ENCODE results near the gene GBP5. TPM values are rescaled to one million over a fixed set of nuclear protein-coding genes. Genes with fewer than 3 reads are reported as not detected.

The GBP5 gene
- total RNA-seq, 1 donor from 2014 or later = 2.6 TPM

DNA sequence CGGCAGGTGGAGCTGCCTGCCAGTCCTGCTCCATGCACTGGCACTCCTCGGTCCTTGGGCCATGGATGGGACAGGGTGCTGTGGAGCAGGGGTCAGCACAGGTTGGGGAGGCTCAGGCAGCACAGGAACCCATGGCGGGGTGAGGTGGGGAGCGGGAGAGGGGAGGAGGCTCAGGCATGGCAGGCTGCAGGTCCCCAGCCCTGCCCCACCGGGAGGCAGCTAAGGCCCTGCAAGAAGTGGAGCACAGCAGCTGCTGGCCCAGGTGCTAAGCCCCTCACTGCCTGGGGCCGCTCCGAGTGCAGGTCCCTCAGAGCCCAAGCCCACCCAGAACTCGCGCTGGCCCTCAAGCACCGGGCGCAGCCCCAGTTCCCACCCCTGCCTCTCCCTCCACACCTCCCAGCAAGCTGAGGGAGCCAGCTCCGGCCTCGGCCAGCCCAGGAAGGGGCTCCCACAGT lies 691 bp upstream of the GBP5 start:
- Mint-ChIP-seq H3K36me3 (ENCODE audit: low read depth, unreplicated experiment) (peaks cover 2% of the 10 kb centered on the region), H3K4me3 (ENCODE audit: unreplicated experiment) (no peak overlapping the region), H3K27me3 (ENCODE audit: unreplicated experiment) (peaks cover 1% of the 10 kb centered on the region), H3K4me1 (ENCODE audit: unreplicated experiment) (peaks cover 3% of the 10 kb centered on the region), H3K27ac (ENCODE audit: unreplicated experiment) (no peak overlapping the region), H3K9me3 (ENCODE audit: unreplicated experiment) (no peaks in the 10 kb centered on the region)
- no peak for DNase-seq (ENCODE audit: low spot score)
- no peak for TF ChIP-seq CTCF (IDR thresholded peaks at IDR 0.05; ENCODE audit: unreplicated experiment)

GRCh38 chr1:89271341-89272015 lies 1.2 kb downstream of the GBP5 start:
- Mint-ChIP-seq H3K36me3 (ENCODE audit: low read depth, unreplicated experiment) (peaks cover 2% of the 10 kb centered on the region), H3K27ac (ENCODE audit: unreplicated experiment) (no peak overlapping the region), H3K9me3 (ENCODE audit: unreplicated experiment) (no peaks in the 10 kb centered on the region), H3K27me3 (ENCODE audit: unreplicated experiment) (peaks cover 1% of the 10 kb centered on the region), H3K4me1 (ENCODE audit: unreplicated experiment) (peaks cover 3% of the 10 kb centered on the region), H3K4me3 (ENCODE audit: unreplicated experiment) (no peak overlapping the region)
- no peak for DNase-seq (ENCODE audit: low spot score)
- no peak for TF ChIP-seq CTCF (IDR thresholded peaks at IDR 0.05; ENCODE audit: unreplicated experiment)

GRCh38 chr1:89270423-89270822 lies 2.2 kb downstream of the GBP5 start:
- DNase-seq (ENCODE audit: low spot score) = no peak
- H3K4me1 Mint-ChIP-seq (ENCODE audit: unreplicated experiment) = peaks cover 3% of the 10 kb centered on the region
- peaks cover 1% of the 10 kb centered on the region for H3K27me3 Mint-ChIP-seq (ENCODE audit: unreplicated experiment)
- no peak overlapping the region for H3K27ac Mint-ChIP-seq (ENCODE audit: unreplicated experiment)
- no peaks in the 10 kb centered on the region for H3K9me3 Mint-ChIP-seq (ENCODE audit: unreplicated experiment)
- H3K36me3 Mint-ChIP-seq (ENCODE audit: low read depth, unreplicated experiment) = peaks cover 2% of the 10 kb centered on the region
- TF ChIP-seq CTCF (IDR thresholded peaks at IDR 0.05; ENCODE audit: unreplicated experiment) = no peak
- H3K4me3 Mint-ChIP-seq (ENCODE audit: unreplicated experiment) = no peak overlapping the region

DNA sequence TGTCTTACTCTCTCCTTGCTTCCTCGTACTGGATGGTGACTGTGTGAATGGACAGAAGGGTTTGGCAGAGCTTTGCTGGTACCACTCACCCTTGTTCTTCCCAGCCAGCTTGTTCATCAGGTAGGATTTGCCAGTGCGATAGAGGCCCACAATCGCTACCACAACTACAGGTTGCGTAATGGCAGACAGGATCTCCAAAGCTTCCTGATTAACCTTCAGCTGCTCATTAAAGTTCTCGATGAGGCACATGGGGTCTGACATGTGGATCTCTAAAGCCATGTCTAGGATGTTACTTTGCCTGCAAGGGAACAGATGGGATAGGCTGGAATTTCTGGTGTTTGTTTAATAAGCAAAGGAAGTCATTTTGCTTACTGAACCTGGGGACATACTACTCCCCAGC lies 3.4 kb downstream of the GBP5 start:
- peaks cover 3% of the 10 kb centered on the region for H3K4me1 Mint-ChIP-seq (ENCODE audit: unreplicated experiment)
- no peak for TF ChIP-seq CTCF (IDR thresholded peaks at IDR 0.05; ENCODE audit: unreplicated experiment)
- no peaks in the 10 kb centered on the region for H3K9me3 Mint-ChIP-seq (ENCODE audit: unreplicated experiment)
- peaks cover 2% of the 10 kb centered on the region for H3K36me3 Mint-ChIP-seq (ENCODE audit: low read depth, unreplicated experiment)
- H3K27ac Mint-ChIP-seq (ENCODE audit: unreplicated experiment) = no peak overlapping the region
- H3K4me3 Mint-ChIP-seq (ENCODE audit: unreplicated experiment) = no peak overlapping the region
- peaks cover 1% of the 10 kb centered on the region for H3K27me3 Mint-ChIP-seq (ENCODE audit: unreplicated experiment)
- DNase-seq (ENCODE audit: low spot score) = no peak

DNA sequence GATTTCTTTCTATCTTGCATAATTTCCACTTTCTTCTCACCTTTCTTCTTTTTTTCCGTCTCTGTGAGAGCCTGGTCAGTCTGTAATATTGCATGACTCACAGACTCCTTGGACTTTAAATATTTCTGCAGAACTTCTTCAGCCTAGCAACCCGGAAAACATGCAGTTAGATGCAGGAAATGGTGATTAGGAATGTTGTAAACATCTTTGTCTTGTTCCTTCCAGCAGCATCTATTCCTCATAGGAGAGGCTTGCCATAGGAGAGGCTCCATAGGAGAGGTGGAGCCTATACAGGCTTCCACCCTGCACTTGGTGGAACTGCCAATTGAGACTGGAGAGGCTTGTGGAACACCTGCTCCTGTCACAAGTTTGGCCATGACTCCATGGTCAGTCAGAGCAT lies 10.0 kb downstream of the GBP5 start:
- no peaks in the 10 kb centered on the region for H3K27me3 Mint-ChIP-seq (ENCODE audit: unreplicated experiment)
- no peak for TF ChIP-seq CTCF (IDR thresholded peaks at IDR 0.05; ENCODE audit: unreplicated experiment)
- peak overlapping the region; percentile 91 for H3K27ac Mint-ChIP-seq (ENCODE audit: unreplicated experiment)
- H3K36me3 Mint-ChIP-seq (ENCODE audit: low read depth, unreplicated experiment) = no peaks in the 10 kb centered on the region
- no peak overlapping the region for H3K4me3 Mint-ChIP-seq (ENCODE audit: unreplicated experiment)
- no peaks in the 10 kb centered on the region for H3K9me3 Mint-ChIP-seq (ENCODE audit: unreplicated experiment)
- no peak for DNase-seq (ENCODE audit: low spot score)
- peaks cover 19% of the 10 kb centered on the region for H3K4me1 Mint-ChIP-seq (ENCODE audit: unreplicated experiment)

Data from endothelial cell (in vitro differentiated cells).